Caco-2 (cell line): ENCODE results near the gene BLTP3B. TPM values are rescaled to one million over a fixed set of nuclear protein-coding genes. Genes with fewer than 3 reads are reported as not detected.

Experiments used
- BruUV-seq: library from RNA; stranded (reverse); fragments of 400-500 nt; replicated peaks from 2 replicates; lab custom pipeline; 2021; lab: Mats Ljungman, UMichigan
- CTCF ChIA-PET: fragments of 300-600 bp; sonication (Branson Sonifier 250); formaldehyde crosslinking; loops from one replicate; lab custom pipeline; 2022; ENCODE audit warnings: antibody characterized with exemption; lab: Charles Lee
- POLR2A ChIA-PET: fragments of 300-600 bp; sonication (Branson Sonifier 250); formaldehyde crosslinking; loops from one replicate; lab custom pipeline; 2022; ENCODE audit warnings: antibody characterized with exemption; lab: Charles Lee
- DNase-seq, 2 experiments: peaks; one replicate each; pipeline versions ENCODE4 v3.0.0 to v3.0.0-alpha.2; 2020 to 2022
- H3K27me3 ChIP-seq: replicated peaks from 2 replicates; pipeline ENCODE4 v1.6.0; 2011; ENCODE audit warnings: low read length; ENCODE audit not compliant: control insufficient read depth, insufficient read depth
- H3K36me3 ChIP-seq: 2 replicates; pipeline ENCODE4 v1.5.1; 2011; ENCODE audit warnings: low read length; ENCODE audit not compliant: control insufficient read depth, insufficient read depth
- H3K4me1 ChIP-seq: fragments of 250-450 bp; sonication (Bioruptor Pico); 2 replicates; pipeline ENCODE4 v1.5.1; 2020; ENCODE audit warnings: mild to moderate bottlenecking
- H3K4me3 ChIP-seq: 2 replicates; pipeline ENCODE4 v1.5.1; 2011; ENCODE audit warnings: low read depth, mild to moderate bottlenecking, control low read depth, low read length
- H3K9me3 ChIP-seq: fragments of 250-450 bp; sonication (Bioruptor Pico); 2 replicates; pipeline ENCODE4 v1.5.1; 2020; ENCODE audit warnings: mild to moderate bottlenecking, moderate library complexity
- H3K27ac Mint-ChIP-seq: one replicate; pipeline ENCODE4 v1.8.0; 2022; ENCODE audit warnings: mixed read lengths; ENCODE audit not compliant: unreplicated experiment
- H3K27me3 Mint-ChIP-seq: one replicate; pipeline ENCODE4 v1.8.0; 2022; ENCODE audit warnings: mixed read lengths; ENCODE audit not compliant: insufficient read depth, unreplicated experiment
- H3K36me3 Mint-ChIP-seq: one replicate; pipeline ENCODE4 v1.8.0; 2022; ENCODE audit warnings: mild to moderate bottlenecking, mixed read lengths; ENCODE audit not compliant: insufficient read depth, unreplicated experiment
- H3K4me1 Mint-ChIP-seq: one replicate; pipeline ENCODE4 v1.8.0; 2022; ENCODE audit warnings: low read depth, mixed read lengths; ENCODE audit not compliant: unreplicated experiment
- H3K4me3 Mint-ChIP-seq: one replicate; pipeline ENCODE4 v1.8.0; 2022; ENCODE audit warnings: mild to moderate bottlenecking, moderate library complexity, mixed read lengths; ENCODE audit not compliant: unreplicated experiment
- H3K9me3 Mint-ChIP-seq: one replicate; pipeline ENCODE4 v1.8.0; 2022; ENCODE audit warnings: mixed read lengths; ENCODE audit not compliant: unreplicated experiment
- CTCF ChIP-seq, 2 experiments: fragments of 200-600 bp in 1 of 2; IDR thresholded peaks; 1 replicate in 1 of 2; 2 replicates in 1 of 2; pipeline versions ENCODE4 v1.5.1 to v1.8.0; 2011 to 2022; ENCODE audit warnings: antibody characterized with exemption in 1 of 2, control low read depth in 1 of 2, inconsistent platforms in 1 of 2, low read depth in 1 of 2, low read length in 1 of 2, mild to moderate bottlenecking in 1 of 2, moderate library complexity in 1 of 2; ENCODE audit not compliant: insufficient read depth in 1 of 2, severe bottlenecking in 1 of 2, unreplicated experiment in 1 of 2
- intact Hi-C: fragments of 100-400 bp; cut with micrococcal nuclease; formaldehyde crosslinking; loops from one replicate; pipeline ENCODE4 v1.10.0; 2022; ENCODE audit not compliant: unreplicated experiment
- microRNA-seq: library from miRNA; unstranded; fragments of <30 nt; microRNA quantifications from one replicate; pipeline ENCODE4 v1.2.0, GENCODE V29; 2022
- total RNA-seq: library from RNA; stranded (reverse); gene quantifications from 2 replicates; pipeline ENCODE4 v1.2.3, GENCODE V29; 2022

Gene BLTP3B
- total RNA-seq, 1 experiment from 2014 or later = 29.6 TPM

- H3K9me3 ChIP-seq = no peaks in the 10 kb centered on the region
- no TSS peak for BruUV-seq
Measured at GRCh38 chr12:100105661-100106060, 37.0 kb downstream of the BLTP3B start.

GRCh38 chr12:100101000-100101399 lies 41.7 kb downstream of the BLTP3B start:
- intact Hi-C loops = no loop called here
- H3K9me3 ChIP-seq = no peaks in the 10 kb centered on the region
- no peaks in the 10 kb centered on the region for H3K27me3 ChIP-seq
- peaks cover 6% of the 10 kb centered on the region for H3K36me3 Mint-ChIP-seq
- no peak for DNase-seq
- no peak overlapping the region for H3K4me3 Mint-ChIP-seq
- ChIA-PET POLR2A (no interaction called here), CTCF (interaction anchor here (0.6 kb wide), 1 partner anchor 128 kb away, joined by 4 read pairs; no protein-coding TSS in a partner anchor)
- H3K4me1 Mint-ChIP-seq = no peaks in the 10 kb centered on the region
- BruUV-seq = no TSS peak
- no peak overlapping the region for H3K27ac Mint-ChIP-seq
- no peaks in the 10 kb centered on the region for H3K9me3 Mint-ChIP-seq
- H3K4me1 ChIP-seq = no peaks in the 10 kb centered on the region
- H3K27me3 Mint-ChIP-seq = no peaks in the 10 kb centered on the region
- H3K4me3 ChIP-seq = no peak overlapping the region
- no peak for TF ChIP-seq CTCF (IDR thresholded peaks at IDR 0.05; ENCODE audit: insufficient read depth in 1 of 2, low read depth in 1 of 2, low read length in 1 of 2, severe bottlenecking in 1 of 2, unreplicated experiment in 1 of 2)
- H3K36me3 ChIP-seq = no peaks in the 10 kb centered on the region

More at GRCh38 chr12:100105661-100106060, 37.0 kb downstream of the BLTP3B start:
- Histone ChIP-seq H3K4me1 (no peaks in the 10 kb centered on the region), H3K36me3 (no peaks in the 10 kb centered on the region), H3K27me3 (no peaks in the 10 kb centered on the region), H3K4me3 (no peak overlapping the region)
- ChIA-PET POLR2A (no interaction called here), CTCF (no interaction called here)
- Mint-ChIP-seq H3K9me3 (no peaks in the 10 kb centered on the region), H3K27ac (no peak overlapping the region), H3K27me3 (no peaks in the 10 kb centered on the region), H3K36me3 (peaks cover 6% of the 10 kb centered on the region), H3K4me1 (no peaks in the 10 kb centered on the region), H3K4me3 (no peak overlapping the region)
- TF ChIP-seq CTCF (IDR thresholded peaks at IDR 0.05; ENCODE audit: insufficient read depth in 1 of 2, low read depth in 1 of 2, low read length in 1 of 2, severe bottlenecking in 1 of 2, unreplicated experiment in 1 of 2) = no peak
- DNase-seq = no peak
- intact Hi-C loops = no loop called here

Small RNA genes within 50 kb of the gene (microRNA-seq; reads per million reads assigned to microRNA genes)
- not detected for gene MIR1827

Other genes starting within 250 kb of the BLTP3B start
- gene ANKS1B, start 157.9 kb downstream of the BLTP3B start, total RNA-seq = 0.61 and 1.1 TPM in 2 replicates
- 25.0 and 26.0 TPM in 2 replicates for gene ACTR6, start 57.9 kb upstream of the BLTP3B start, total RNA-seq
- gene DEPDC4, start 124.2 kb upstream of the BLTP3B start, total RNA-seq = 3.9 and 4.9 TPM in 2 replicates
- gene SCYL2, start 124.3 kb upstream of the BLTP3B start, total RNA-seq = 49.5 and 55.2 TPM in 2 replicates
- not detected in 2 replicates for gene SLC17A8, start 214.2 kb upstream of the BLTP3B start, total RNA-seq